GM12874 (cell line): ENCODE measurements around the gene SEC62.

Source experiments
- TF ChIP-seq, protein P1 (sequence below): IDR thresholded peaks from 2 replicates; pipeline ENCODE4 v1.5.1; 2011; ENCODE audit warnings: low read depth, mild to moderate bottlenecking, control low read depth, low read length, moderate library complexity; ENCODE audit not compliant: insufficient read depth

The SEC62 gene

DNA sequence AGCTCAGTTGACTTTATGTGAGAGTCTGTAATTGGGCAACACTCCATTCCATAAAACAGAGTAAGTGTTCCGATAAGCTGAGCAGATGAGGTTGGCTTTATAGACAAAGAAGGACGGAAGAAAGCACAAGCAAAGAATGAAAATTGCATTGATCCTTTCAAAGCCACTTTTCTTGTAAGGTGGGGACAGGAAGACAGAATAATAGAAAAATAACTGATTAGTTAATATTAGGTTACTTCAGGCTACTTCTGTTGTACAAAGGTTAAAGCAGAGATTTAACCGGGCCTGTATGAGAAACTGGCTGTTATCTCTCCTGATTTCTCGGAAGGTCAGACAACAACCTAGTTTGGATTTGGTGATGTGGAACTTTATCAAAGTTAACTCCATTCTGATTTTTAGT, 55.7 kb downstream of the SEC62 start:
- TF ChIP-seq, protein P1, sequence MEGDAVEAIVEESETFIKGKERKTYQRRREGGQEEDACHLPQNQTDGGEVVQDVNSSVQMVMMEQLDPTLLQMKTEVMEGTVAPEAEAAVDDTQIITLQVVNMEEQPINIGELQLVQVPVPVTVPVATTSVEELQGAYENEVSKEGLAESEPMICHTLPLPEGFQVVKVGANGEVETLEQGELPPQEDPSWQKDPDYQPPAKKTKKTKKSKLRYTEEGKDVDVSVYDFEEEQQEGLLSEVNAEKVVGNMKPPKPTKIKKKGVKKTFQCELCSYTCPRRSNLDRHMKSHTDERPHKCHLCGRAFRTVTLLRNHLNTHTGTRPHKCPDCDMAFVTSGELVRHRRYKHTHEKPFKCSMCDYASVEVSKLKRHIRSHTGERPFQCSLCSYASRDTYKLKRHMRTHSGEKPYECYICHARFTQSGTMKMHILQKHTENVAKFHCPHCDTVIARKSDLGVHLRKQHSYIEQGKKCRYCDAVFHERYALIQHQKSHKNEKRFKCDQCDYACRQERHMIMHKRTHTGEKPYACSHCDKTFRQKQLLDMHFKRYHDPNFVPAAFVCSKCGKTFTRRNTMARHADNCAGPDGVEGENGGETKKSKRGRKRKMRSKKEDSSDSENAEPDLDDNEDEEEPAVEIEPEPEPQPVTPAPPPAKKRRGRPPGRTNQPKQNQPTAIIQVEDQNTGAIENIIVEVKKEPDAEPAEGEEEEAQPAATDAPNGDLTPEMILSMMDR, result no peak

DNA sequence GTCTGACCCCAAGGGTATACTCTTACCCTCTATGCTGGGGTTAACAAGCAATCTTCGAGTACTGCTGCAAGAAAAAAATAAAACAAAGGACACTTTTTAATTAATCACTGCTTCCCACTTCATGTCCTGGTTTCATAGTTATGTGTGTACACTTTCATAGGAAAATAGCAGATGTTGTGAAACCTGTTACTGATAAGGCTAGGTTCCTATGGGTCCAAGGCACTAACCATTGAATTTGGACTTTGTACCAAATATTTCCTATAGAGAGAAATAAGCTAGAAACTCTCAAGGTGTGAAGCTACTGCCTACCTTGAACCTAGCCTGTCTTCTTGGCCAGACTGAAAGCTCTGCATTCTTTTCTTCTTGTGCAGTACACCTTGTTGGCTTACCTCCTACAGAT, 56.6 kb downstream of the SEC62 start:
- TF ChIP-seq, protein P1, result no peak

DNA sequence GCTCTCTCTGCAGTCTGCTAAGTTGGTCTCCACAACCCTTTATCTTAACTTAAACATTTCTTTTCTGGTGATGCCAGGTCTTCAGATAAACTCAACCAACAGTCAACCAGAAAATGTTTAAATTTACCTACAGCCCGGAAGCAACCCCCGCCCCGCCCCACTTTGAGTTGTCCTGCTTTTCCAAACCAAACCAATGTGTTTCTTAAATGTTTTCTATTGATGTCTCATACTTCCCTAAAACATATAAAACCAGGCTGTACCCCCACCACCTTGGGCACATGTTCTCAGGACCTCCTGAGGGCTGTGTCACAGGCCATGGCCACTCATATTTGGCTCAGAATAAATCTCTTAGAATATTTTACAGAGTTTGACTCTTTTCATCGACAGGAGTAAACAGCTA, 58.0 kb downstream of the SEC62 start:
- TF ChIP-seq, protein P1, result no peak

DNA sequence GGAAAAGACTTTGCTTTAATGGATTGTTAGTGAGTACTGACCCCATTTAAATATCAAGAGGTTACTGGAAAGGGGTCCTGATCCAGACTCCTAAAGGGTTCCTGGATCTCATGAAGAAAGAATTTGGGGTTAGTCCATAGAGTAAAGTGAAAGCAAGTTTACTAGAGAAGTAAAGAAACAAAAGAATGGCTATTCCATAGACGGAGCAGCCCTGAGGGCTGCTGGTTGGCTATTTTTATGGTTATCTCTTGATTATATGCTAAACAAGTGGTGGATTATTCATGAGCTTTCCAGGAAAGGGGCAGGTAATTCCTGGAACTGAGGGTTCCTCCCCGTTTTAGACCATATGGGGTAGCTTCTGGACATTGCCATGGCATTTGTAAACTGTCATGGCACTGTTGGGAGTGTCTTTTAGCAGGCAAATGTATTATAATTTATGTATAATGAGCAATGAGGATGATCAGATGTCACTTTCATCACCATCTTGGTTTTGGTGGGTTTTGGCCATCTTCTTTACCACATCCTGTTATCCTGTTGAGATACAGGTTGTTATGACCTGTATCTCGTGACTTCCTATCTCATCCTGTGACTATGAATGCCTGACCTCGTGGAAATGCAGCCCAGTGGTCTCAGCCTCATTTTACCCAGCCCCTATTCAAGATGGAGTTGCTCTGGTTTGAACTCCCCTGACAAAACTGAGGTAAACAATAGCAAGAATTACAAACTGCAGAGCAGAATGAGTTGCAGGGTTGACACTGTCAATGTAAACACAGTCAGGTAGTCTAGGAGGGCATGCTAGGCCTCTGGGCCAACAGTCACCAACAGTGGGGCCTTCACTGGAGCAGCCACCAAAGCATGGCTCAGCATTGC, 60.9 kb downstream of the SEC62 start:
- TF ChIP-seq, protein P1, result no peak

DNA sequence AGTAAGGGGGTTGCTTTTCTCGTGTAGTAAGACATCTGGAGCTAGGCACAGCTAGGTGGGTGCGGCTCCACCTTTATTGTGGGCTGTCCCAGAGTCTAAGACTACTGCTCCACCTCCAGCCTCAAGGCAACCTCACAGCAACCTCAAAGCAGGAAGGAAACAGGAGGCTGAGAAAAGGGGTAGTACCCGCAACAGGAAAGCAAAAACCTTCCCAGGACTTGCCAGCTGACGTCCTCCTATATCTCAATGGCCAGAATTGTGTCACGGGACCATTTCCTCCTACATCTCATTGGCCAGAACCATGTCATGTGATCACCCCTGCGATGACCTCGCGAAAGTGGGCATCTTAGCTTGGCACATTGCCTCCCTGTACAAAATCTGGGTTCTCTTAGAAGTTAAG, 66.9 kb downstream of the SEC62 start:
- TF ChIP-seq, protein P1, result no peak

DNA sequence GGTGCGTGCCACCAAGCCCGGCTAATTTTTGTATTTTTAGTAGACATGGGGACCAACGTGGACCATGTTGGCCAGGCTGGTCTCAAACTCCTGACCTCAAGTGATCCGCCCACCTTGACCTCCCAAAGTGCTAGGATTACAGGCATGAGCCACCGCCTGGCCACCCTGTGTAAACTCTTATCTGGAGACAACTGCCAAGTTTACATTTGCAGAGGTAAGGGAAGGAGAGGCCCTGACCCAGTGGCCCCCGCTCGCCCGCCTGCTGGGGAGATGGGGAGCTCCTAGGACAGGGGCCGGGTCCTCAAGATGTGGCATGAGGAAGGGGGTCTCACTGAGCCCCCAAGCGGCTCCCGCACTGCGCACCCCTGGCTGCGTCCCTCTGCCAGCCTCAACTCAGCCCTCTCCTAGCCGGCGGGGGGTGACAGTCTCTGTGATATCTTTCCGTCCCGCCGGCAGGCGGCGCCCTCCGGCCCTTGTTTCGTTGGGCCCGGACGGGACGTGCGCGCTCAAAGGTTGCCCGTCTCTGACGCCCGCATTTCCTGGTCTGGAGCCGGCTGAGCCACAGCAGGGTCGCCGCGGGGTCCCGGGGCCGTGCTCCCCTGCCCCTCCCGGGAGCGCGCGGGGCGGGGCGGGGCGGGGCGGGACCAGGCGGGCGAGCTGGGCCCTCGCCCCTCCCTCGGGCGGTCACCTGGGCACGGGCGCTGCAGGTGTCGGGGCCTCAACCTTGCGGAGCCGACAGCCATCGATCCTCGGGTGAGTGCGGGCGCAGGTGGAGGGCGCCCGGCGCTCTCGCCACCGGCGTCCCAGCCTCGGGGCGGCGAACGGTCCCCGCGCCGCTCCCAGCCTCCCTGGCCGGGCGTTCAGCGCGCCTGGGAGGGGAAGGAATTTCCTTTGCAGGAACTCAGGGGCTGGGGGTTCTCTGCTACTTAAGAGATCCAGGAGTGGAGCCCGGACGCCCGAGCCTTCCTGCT, 71.1 kb downstream of the SEC62 start, which contains the start of gene GPR160:
Gene GPR160 (plus strand): TSS at position 533 of the 971 bp plus-strand sequence. CDS start 45,978 bp downstream, outside the sequence.
- TF ChIP-seq, protein P1, result peak; percentile 94
